Measurements from ENCODE around the gene ETV1. TPM values are rescaled to one million over a fixed set of nuclear protein-coding genes. Genes with fewer than 3 reads are reported as not detected.

Gene ETV1
- total RNA-seq, 1 experiment from 2014 or later: 23.3 TPM

- H2AFZ ChIP-seq (ENCODE audit: low read depth, low read length, poor library complexity, severe bottlenecking): no peak overlapping the region
- H3K36me3 ChIP-seq (ENCODE audit: control insufficient read depth in 1 of 2, insufficient read depth in 2 of 2, low read length in 2 of 2): no peaks in the 10 kb centered on the region
- H4K20me1 ChIP-seq (ENCODE audit: insufficient read depth): no peaks in the 10 kb centered on the region
- no peaks in the 10 kb centered on the region for H3K4me1 ChIP-seq (ENCODE audit: control insufficient read depth in 1 of 2, insufficient read depth in 2 of 2, low read length in 2 of 2)
- H3K9me3 ChIP-seq (ENCODE audit: control insufficient read depth in 1 of 2, insufficient read depth in 1 of 2, low read depth in 1 of 2, low read length in 2 of 2): no peaks in the 10 kb centered on the region
- TF ChIP-seq TCF7L2 (IDR thresholded peaks at IDR 0.05; ENCODE audit: borderline replicate concordance, extremely low read depth, insufficient read depth, insufficient read length): no peak
- TF ChIP-seq POLR2AphosphoS5 (IDR thresholded peaks at IDR 0.05; ENCODE audit: low read depth, low read length): no peak
- no peaks in the 10 kb centered on the region for H3K79me2 ChIP-seq (ENCODE audit: insufficient read depth, low read length)
- DNase-seq (ENCODE audit: low read depth, low spot score) (no peak), ATAC-seq (no peak)
- H3K4me3 ChIP-seq (replicated peaks in 1 of 2; ENCODE audit: low read depth in 1 of 2, low read length in 2 of 2): no peak overlapping the region
- no peaks in the 10 kb centered on the region for H3K9me2 ChIP-seq (ENCODE audit: insufficient read depth)
- RAD21 ChIA-PET (ENCODE audit: low non-redundant PET in 1 of 2, low total read pairs in 2 of 2, uncharacterized antibody in 2 of 2, unreplicated experiment in 2 of 2): no interaction called here
- CTCF ChIA-PET: no interaction called here
- POLR2A ChIA-PET: no interaction called here
- H3K4me2 ChIP-seq (ENCODE audit: low read length): no peak overlapping the region
- no TSS peak for BruUV-seq (replicated peaks)
- no peaks in the 10 kb centered on the region for H3K27me3 ChIP-seq (ENCODE audit: insufficient read depth, low read length)
- intact Hi-C loops (cut with micrococcal nuclease): no loop called here
- no peak overlapping the region for H3K27ac ChIP-seq (ENCODE audit: low read depth, low read length)
- no peak overlapping the region for H3K9ac ChIP-seq (ENCODE audit: low read length)
Observed at GRCh38 chr7:13955494-13955893, 34.0 kb downstream of the ETV1 start.

- no peak overlapping the region for H3K9ac ChIP-seq (ENCODE audit: low read length)
- no peaks in the 10 kb centered on the region for H3K4me1 ChIP-seq (ENCODE audit: control insufficient read depth in 1 of 2, insufficient read depth in 2 of 2, low read length in 2 of 2)
- H3K79me2 ChIP-seq (ENCODE audit: insufficient read depth, low read length): no peaks in the 10 kb centered on the region
- DNase-seq (ENCODE audit: low read depth, low spot score) (no peak), ATAC-seq (no peak)
- H2AFZ ChIP-seq (ENCODE audit: low read depth, low read length, poor library complexity, severe bottlenecking): no peak overlapping the region
- POLR2A ChIA-PET: no interaction called here
- H3K4me2 ChIP-seq (ENCODE audit: low read length): no peak overlapping the region
- no peaks in the 10 kb centered on the region for H3K27me3 ChIP-seq (ENCODE audit: insufficient read depth, low read length)
- no peaks in the 10 kb centered on the region for H3K9me3 ChIP-seq (ENCODE audit: control insufficient read depth in 1 of 2, insufficient read depth in 1 of 2, low read depth in 1 of 2, low read length in 2 of 2)
- CTCF ChIA-PET: no interaction called here
- no peaks in the 10 kb centered on the region for H3K36me3 ChIP-seq (ENCODE audit: control insufficient read depth in 1 of 2, insufficient read depth in 2 of 2, low read length in 2 of 2)
- H3K4me3 ChIP-seq (replicated peaks in 1 of 2; ENCODE audit: low read depth in 1 of 2, low read length in 2 of 2): no peak overlapping the region
- no peak overlapping the region for H3K27ac ChIP-seq (ENCODE audit: low read depth, low read length)
- intact Hi-C loops (cut with micrococcal nuclease): no loop called here
- BruUV-seq (replicated peaks): no TSS peak
- RAD21 ChIA-PET (ENCODE audit: low non-redundant PET in 1 of 2, low total read pairs in 2 of 2, uncharacterized antibody in 2 of 2, unreplicated experiment in 2 of 2): no interaction called here
- H3K9me2 ChIP-seq (ENCODE audit: insufficient read depth): no peaks in the 10 kb centered on the region
- no peaks in the 10 kb centered on the region for H4K20me1 ChIP-seq (ENCODE audit: insufficient read depth)
- TF ChIP-seq YY1 (IDR thresholded peaks at IDR 0.05; ENCODE audit: extremely low read depth, insufficient replicate concordance, low read depth, low read length) (no peak), JUND (IDR thresholded peaks at IDR 0.05) (no peak), CEBPB (IDR thresholded peaks at IDR 0.05; ENCODE audit: low read depth) (no peak), SP1 (IDR thresholded peaks at IDR 0.05; ENCODE audit: low read depth) (no peak), CBX3 (IDR thresholded peaks at IDR 0.05; ENCODE audit: low read depth) (no peak), RAD21 (IDR thresholded peaks at IDR 0.05; ENCODE audit: low read depth) (no peak), TCF7L2 (IDR thresholded peaks at IDR 0.05; ENCODE audit: borderline replicate concordance, extremely low read depth, insufficient read depth, insufficient read length) (no peak), POLR2A (IDR thresholded peaks at IDR 0.05; ENCODE audit: borderline replicate concordance, extremely low read depth, insufficient read depth, insufficient read length) (no peak), SIN3A (IDR thresholded peaks at IDR 0.05; ENCODE audit: low read depth) (no peak), ATF3 (IDR thresholded peaks at IDR 0.05) (no peak), EZH2phosphoT487 (IDR thresholded peaks at IDR 0.05; ENCODE audit: borderline replicate concordance) (no peak), POLR2AphosphoS5 (IDR thresholded peaks at IDR 0.05; ENCODE audit: low read depth, low read length) (no peak)
- TF ChIP-seq, protein P1, sequence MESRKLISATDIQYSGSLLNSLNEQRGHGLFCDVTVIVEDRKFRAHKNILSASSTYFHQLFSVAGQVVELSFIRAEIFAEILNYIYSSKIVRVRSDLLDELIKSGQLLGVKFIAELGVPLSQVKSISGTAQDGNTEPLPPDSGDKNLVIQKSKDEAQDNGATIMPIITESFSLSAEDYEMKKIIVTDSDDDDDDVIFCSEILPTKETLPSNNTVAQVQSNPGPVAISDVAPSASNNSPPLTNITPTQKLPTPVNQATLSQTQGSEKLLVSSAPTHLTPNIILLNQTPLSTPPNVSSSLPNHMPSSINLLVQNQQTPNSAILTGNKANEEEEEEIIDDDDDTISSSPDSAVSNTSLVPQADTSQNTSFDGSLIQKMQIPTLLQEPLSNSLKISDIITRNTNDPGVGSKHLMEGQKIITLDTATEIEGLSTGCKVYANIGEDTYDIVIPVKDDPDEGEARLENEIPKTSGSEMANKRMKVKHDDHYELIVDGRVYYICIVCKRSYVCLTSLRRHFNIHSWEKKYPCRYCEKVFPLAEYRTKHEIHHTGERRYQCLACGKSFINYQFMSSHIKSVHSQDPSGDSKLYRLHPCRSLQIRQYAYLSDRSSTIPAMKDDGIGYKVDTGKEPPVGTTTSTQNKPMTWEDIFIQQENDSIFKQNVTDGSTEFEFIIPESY (IDR thresholded peaks at IDR 0.05; ENCODE audit: extremely low read depth, insufficient replicate concordance, low read length): no peak
- TF ChIP-seq, protein P2, sequence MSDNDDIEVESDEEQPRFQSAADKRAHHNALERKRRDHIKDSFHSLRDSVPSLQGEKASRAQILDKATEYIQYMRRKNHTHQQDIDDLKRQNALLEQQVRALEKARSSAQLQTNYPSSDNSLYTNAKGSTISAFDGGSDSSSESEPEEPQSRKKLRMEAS (IDR thresholded peaks at IDR 0.05): no peak
Observed at GRCh38 chr7:13953368-13953767, 36.1 kb downstream of the ETV1 start.
